Endothelial cell of umbilical vein (primary cell): ENCODE measurements around the gene PRKCB. TPM values are rescaled to one million over a fixed set of nuclear protein-coding genes. Genes with fewer than 3 reads are reported as not detected.

Source experiments
- BruUV-seq: library from RNA; stranded (reverse); fragments of 400-500 nt; replicated peaks from 2 replicates; lab custom pipeline; 2021; lab: Mats Ljungman, UMichigan
- CTCF ChIA-PET: fragments of 300-600, 350-600 bp; sonication (Branson Sonifier 250); formaldehyde crosslinking; loops from one replicate; lab custom pipeline; 2021; ENCODE audit warnings: antibody characterized with exemption, inconsistent platforms; lab: Charles Lee
- POLR2A ChIA-PET: fragments of 300-600, 350-600 bp; sonication (Branson Sonifier 250); formaldehyde crosslinking; loops from one replicate; lab custom pipeline; 2021; ENCODE audit warnings: antibody characterized with exemption, inconsistent platforms; lab: Charles Lee
- DNase-seq: peaks from one replicate; pipeline ENCODE4 v3.0.0-alpha.2; 2011; ENCODE audit warnings: low read depth, low spot score
- FAIRE-seq: peaks from 2 replicates; lab custom pipeline; 2011; peaks lifted over from hg19 to GRCh38; lab: Jason Lieb, UNC
- H2AFZ ChIP-seq: 2 replicates; pipeline ENCODE4 v1.6.0; 2012; ENCODE audit warnings: low read depth, low read length, control low read depth, inconsistent platforms
- H3K27ac ChIP-seq: 2 replicates; pipeline ENCODE4 v1.5.1; 2011; ENCODE audit warnings: low read depth, mild to moderate bottlenecking, control low read depth, low read length, moderate library complexity; ENCODE audit not compliant: insufficient read depth
- H3K27me3 ChIP-seq, 2 experiments: 2 replicates each; pipeline versions ENCODE4 v1.6.0 to v1.6.1; 2011; ENCODE audit warnings: low read length in 2 of 2, mixed read lengths in 1 of 2; ENCODE audit not compliant: control insufficient read depth in 2 of 2, insufficient read depth in 2 of 2
- H3K36me3 ChIP-seq, 2 experiments: 2 replicates in 1 of 2; 3 replicates in 1 of 2; pipeline ENCODE4 v1.5.1; 2011; ENCODE audit warnings: low read length in 2 of 2, mild to moderate bottlenecking in 1 of 2, moderate library complexity in 1 of 2; ENCODE audit not compliant: control insufficient read depth in 2 of 2, insufficient read depth in 2 of 2; ENCODE audit errors: extremely low read depth in 1 of 2
- H3K4me1 ChIP-seq: 3 replicates; pipeline ENCODE4 v1.5.1; 2011; ENCODE audit warnings: mild to moderate bottlenecking, low read length; ENCODE audit not compliant: control insufficient read depth, insufficient read depth; ENCODE audit errors: extremely low read depth
- H3K4me2 ChIP-seq: 2 replicates; pipeline ENCODE4 v1.6.1; 2011; ENCODE audit warnings: low read length, control low read depth, mixed read lengths; ENCODE audit not compliant: insufficient read depth
- H3K4me3 ChIP-seq, 3 experiments: fragments of 200-600 bp in 1 of 3; sonication (generic), shearing (Covaris generic) in 1 of 3; replicated peaks in 1 of 3; 2 replicates each; pipeline ENCODE4 v1.5.1; 2011 to 2016; ENCODE audit warnings: control low read depth in 3 of 3, low read length in 3 of 3, mild to moderate bottlenecking in 2 of 3, inconsistent platforms in 1 of 3, low read depth in 1 of 3, moderate library complexity in 1 of 3; ENCODE audit not compliant: insufficient read depth in 1 of 3
- H3K79me2 ChIP-seq: 2 replicates; pipeline ENCODE4 v1.6.0; 2012; ENCODE audit warnings: low read length, inconsistent platforms; ENCODE audit not compliant: control insufficient read depth, insufficient read depth
- H3K9ac ChIP-seq: replicated peaks from 2 replicates; pipeline ENCODE3; 2011; ENCODE audit warnings: low read length, control low read depth; ENCODE audit not compliant: insufficient read depth; ENCODE audit errors: extremely low read depth
- H3K9me1 ChIP-seq: replicated peaks from 3 replicates; pipeline ENCODE4 v1.6.0; 2011; ENCODE audit warnings: mild to moderate bottlenecking, low read length; ENCODE audit not compliant: control insufficient read depth, insufficient read depth; ENCODE audit errors: extremely low read depth
- H3K9me3 ChIP-seq: replicated peaks from 2 replicates; pipeline ENCODE4 v1.5.1; 2012; ENCODE audit warnings: low read length, inconsistent platforms; ENCODE audit not compliant: control insufficient read depth, insufficient read depth
- H4K20me1 ChIP-seq: replicated peaks from 2 replicates; pipeline ENCODE3; 2011; ENCODE audit warnings: mild to moderate bottlenecking, low read length; ENCODE audit not compliant: control insufficient read depth, insufficient read depth; ENCODE audit errors: extremely low read depth
- CTCF ChIP-seq, 2 donors: IDR thresholded peaks; 1 replicate in 1 of 2; 2 replicates in 1 of 2; pipeline ENCODE4 v1.5.1; 2011; ENCODE audit warnings: low read length in 2 of 2, mild to moderate bottlenecking in 2 of 2, moderate library complexity in 2 of 2, control low read depth in 1 of 2, inconsistent platforms in 1 of 2, low read depth in 1 of 2; ENCODE audit not compliant: insufficient read depth in 1 of 2; ENCODE audit errors: extremely low read depth in 1 of 2
- EZH2 ChIP-seq: IDR thresholded peaks from 2 replicates; pipeline ENCODE4 v1.6.1; 2012; ENCODE audit warnings: borderline replicate concordance, low read depth, mild to moderate bottlenecking, moderate library complexity, low read length, inconsistent platforms; ENCODE audit not compliant: severe bottlenecking
- FOS ChIP-seq: IDR thresholded peaks from 2 replicates; pipeline ENCODE4 v1.6.1; 2011; ENCODE audit warnings: mild to moderate bottlenecking, low read length, moderate library complexity, borderline replicate concordance; ENCODE audit not compliant: insufficient read depth
- GATA2 ChIP-seq: IDR thresholded peaks from 2 replicates; pipeline ENCODE4 v1.7.0; 2011; ENCODE audit warnings: low read depth, mild to moderate bottlenecking, moderate library complexity, mixed read lengths, low read length; ENCODE audit not compliant: insufficient read length, insufficient read depth
- JUN ChIP-seq: IDR thresholded peaks from 2 replicates; pipeline ENCODE4 v1.6.1; 2011; ENCODE audit warnings: borderline replicate concordance, low read depth; ENCODE audit not compliant: insufficient read length, insufficient read depth
- MYC ChIP-seq: IDR thresholded peaks from one replicate; pipeline ENCODE4 v1.6.1; 2011; ENCODE audit warnings: mild to moderate bottlenecking, low read depth, low read length
- POLR2A ChIP-seq: IDR thresholded peaks from 2 replicates; pipeline ENCODE4 v1.6.1; 2012; ENCODE audit warnings: low read depth, mild to moderate bottlenecking, control low read depth, low read length
- POLR2AphosphoS5 ChIP-seq: IDR thresholded peaks from 2 replicates; pipeline ENCODE4 v1.6.1; 2012; ENCODE audit warnings: low read depth, mild to moderate bottlenecking, control low read depth, low read length, moderate library complexity; ENCODE audit not compliant: insufficient read depth
- dilution Hi-C: fragments of 300-500 bp; cut with MboI; formaldehyde crosslinking; loops from one replicate; pipeline ENCODE4 v1.15.0; 2019; ENCODE audit warnings: low sequenced_read_pairs; ENCODE audit not compliant: extremely low pct_ligation_motif_present
- intact Hi-C: fragments of 100-400 bp; cut with micrococcal nuclease; formaldehyde crosslinking; loops from one replicate; pipeline ENCODE4 v1.10.0; 2022
- polyA plus RNA-seq, 4 experiments: library from polyadenylated mRNA; depleted of rRNA in 3 of 4; stranded (reverse) in 3 of 4; unstranded in 1 of 4; fragments of >200 nt; gene quantifications; 2 replicates each; pipeline versions ENCODE4 v1.2.1 to v1.2.3, GENCODE V29; 2011 to 2012; ENCODE audit warnings: missing spikeins in 1 of 4
- total RNA-seq: library from RNA; stranded (reverse); gene quantifications from 2 replicates; pipeline ENCODE4 v1.2.3, GENCODE V29; 2021
- TF ChIP-seq, protein P1 (sequence below): IDR thresholded peaks from 2 replicates; pipeline ENCODE4 v1.6.1; 2011; ENCODE audit not compliant: insufficient read depth, insufficient read length

Gene PRKCB
- total and polyA plus RNA-seq, 2 donors (not counting 3 experiments of a cell fraction or from before 2014, with no cell fraction given): 0.01 TPM; not detected in 1

DNA sequence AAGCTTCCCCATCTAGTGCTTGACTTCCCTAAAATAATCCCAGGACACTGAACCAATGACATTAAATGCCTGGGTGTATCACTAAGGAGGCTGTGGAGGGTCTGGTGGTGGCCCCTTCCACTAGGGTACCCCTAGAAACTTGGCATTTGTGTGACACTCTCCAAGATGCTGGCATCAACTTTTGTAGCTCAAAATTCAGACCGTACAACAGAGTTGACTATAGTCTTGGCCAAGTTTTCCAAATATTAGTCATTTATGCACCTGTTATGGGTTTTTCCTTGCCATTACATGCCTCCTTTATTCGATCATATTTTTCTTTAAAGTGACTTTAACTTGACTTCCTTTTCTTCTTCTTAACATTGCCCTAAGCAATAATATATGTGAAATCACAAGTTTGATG is 295.5 kb downstream of the PRKCB start:
- no peak for DNase-seq
- Histone ChIP-seq H3K9me1 (no peaks in the 10 kb centered on the region), H3K9ac (no peak overlapping the region), H3K4me1 (no peaks in the 10 kb centered on the region), H3K79me2 (no peaks in the 10 kb centered on the region), H4K20me1 (no peaks in the 10 kb centered on the region), H3K4me2 (no peak overlapping the region), H3K9me3 (no peaks in the 10 kb centered on the region), H3K4me3 (no peak overlapping the region), H3K27ac (no peak overlapping the region), H2AFZ (no peak overlapping the region), H3K36me3 (no peaks in the 10 kb centered on the region), H3K27me3 (no peaks in the 10 kb centered on the region)
- TF ChIP-seq MYC (no peak), EZH2 (no peak), POLR2A (no peak), JUN (no peak), FOS (no peak), CTCF (IDR thresholded peaks at IDR 0.05; ENCODE audit: extremely low read depth in 1 of 2, insufficient read depth in 1 of 2, low read depth in 1 of 2, low read length in 2 of 2) (no peak), GATA2 (no peak), POLR2AphosphoS5 (no peak)
- TF ChIP-seq, protein P1, sequence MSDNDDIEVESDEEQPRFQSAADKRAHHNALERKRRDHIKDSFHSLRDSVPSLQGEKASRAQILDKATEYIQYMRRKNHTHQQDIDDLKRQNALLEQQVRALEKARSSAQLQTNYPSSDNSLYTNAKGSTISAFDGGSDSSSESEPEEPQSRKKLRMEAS: no peak
- CTCF ChIA-PET: interaction anchor here (0.8 to 1.8 kb wide), 3 partner anchors 61 to 122 kb away, joined by 3 to 5 read pairs (median 3); no protein-coding TSS in a partner anchor
- POLR2A ChIA-PET: no interaction called here
- dilution Hi-C loops: no loop called here
- no TSS peak for BruUV-seq
- intact Hi-C loops: no loop called here
- FAIRE-seq: no peak
